ENCODE results near the gene SRPK2. TPM values are rescaled to one million over a fixed set of nuclear protein-coding genes. Genes with fewer than 3 reads are reported as not detected.
"Not testable (repeated sequence)": the region's sequence is repeated elsewhere in the genome, so short reads cannot be mapped to it uniquely, and the experiment has no call there.

Gene SRPK2
- total RNA-seq, 1 experiment from 2014 or later = 58.2 TPM

GRCh38 chr7:105295596-105296352 is 92.9 kb downstream of the SRPK2 start:
- no peak for DNase-seq (ENCODE audit: low read depth, low spot score)
- intact Hi-C loops (cut with micrococcal nuclease; ENCODE audit: unreplicated experiment) (no loop called here), in situ Hi-C loops (cut with HindIII; ENCODE audit: low pct_unique_long_range_greater_than_20kb, low sequenced_read_pairs) (no loop called here)
- Histone ChIP-seq H3K9me3 (ENCODE audit: control insufficient read depth, insufficient read depth, low read depth, low read length) (no peaks in the 10 kb centered on the region), H3K4me1 (ENCODE audit: control insufficient read depth, insufficient read depth, low read length) (peaks cover 19% of the 10 kb centered on the region), H3K36me3 (ENCODE audit: control insufficient read depth, insufficient read depth, low read length) (no peaks in the 10 kb centered on the region), H3K4me3 (ENCODE audit: low read depth in 2 of 2, low read length in 2 of 2) (no peak overlapping the region), H3K27me3 (ENCODE audit: control insufficient read depth, insufficient read depth, low read length) (no peaks in the 10 kb centered on the region), H3K27ac (ENCODE audit: low read length) (no peak overlapping the region)
- POLR2A ChIA-PET = no interaction called here
- CTCF ChIA-PET = no interaction called here
- ATAC-seq = no peak
- BruUV-seq (replicated peaks) = no TSS peak
- TF ChIP-seq REST (IDR thresholded peaks at IDR 0.05; ENCODE audit: insufficient read depth in 1 of 2, low read depth in 2 of 2, low read length in 1 of 2) (no peak), SIN3A (IDR thresholded peaks at IDR 0.05; ENCODE audit: borderline replicate concordance, insufficient read depth, low read depth, low read length) (no peak), CTCF (IDR thresholded peaks at IDR 0.05) (no peak), POLR2AphosphoS5 (IDR thresholded peaks at IDR 0.05; ENCODE audit: low read depth, low read length) (no peak), TCF7L2 (IDR thresholded peaks at IDR 0.05; ENCODE audit: low read depth, low read length) (no peak)

- H3K36me3 ChIP-seq (ENCODE audit: control insufficient read depth, insufficient read depth, low read length); H3K27ac ChIP-seq (ENCODE audit: low read length); H3K27me3 ChIP-seq (ENCODE audit: control insufficient read depth, insufficient read depth, low read length); in situ Hi-C loops (cut with HindIII; ENCODE audit: low pct_unique_long_range_greater_than_20kb, low sequenced_read_pairs); ATAC-seq; H3K9me3 ChIP-seq (ENCODE audit: control insufficient read depth, insufficient read depth, low read depth, low read length); BruUV-seq (replicated peaks); intact Hi-C loops (cut with micrococcal nuclease; ENCODE audit: unreplicated experiment); POLR2A ChIA-PET; H3K4me3 ChIP-seq (ENCODE audit: low read depth in 2 of 2, low read length in 2 of 2); DNase-seq (ENCODE audit: low read depth, low spot score): not testable (repeated sequence)
- H3K4me1 ChIP-seq (ENCODE audit: control insufficient read depth, insufficient read depth, low read length) = peaks cover 19% of the 10 kb centered on the region
- CTCF ChIA-PET = interaction anchor here (0.7 kb wide), 1 partner anchor 158 kb away, joined by 3 read pairs; no protein-coding TSS in a partner anchor
Measured at GRCh38 chr7:105294482-105294881, 94.2 kb downstream of the SRPK2 start.

- DNase-seq (ENCODE audit: low read depth, low spot score) (no peak), ATAC-seq (no peak)
- ChIA-PET CTCF (no interaction called here), POLR2A (no interaction called here)
- no peaks in the 10 kb centered on the region for H3K27me3 ChIP-seq (ENCODE audit: control insufficient read depth, insufficient read depth, low read length)
- no TSS peak for BruUV-seq (replicated peaks)
- no peaks in the 10 kb centered on the region for H3K4me1 ChIP-seq (ENCODE audit: control insufficient read depth, insufficient read depth, low read length)
- H3K27ac ChIP-seq (ENCODE audit: low read length) = no peak overlapping the region
- in situ Hi-C loops (cut with HindIII; ENCODE audit: low pct_unique_long_range_greater_than_20kb, low sequenced_read_pairs) (no loop called here), intact Hi-C loops (cut with micrococcal nuclease; ENCODE audit: unreplicated experiment) (no loop called here)
- no peaks in the 10 kb centered on the region for H3K9me3 ChIP-seq (ENCODE audit: control insufficient read depth, insufficient read depth, low read depth, low read length)
- no peak overlapping the region for H3K4me3 ChIP-seq (ENCODE audit: low read depth in 2 of 2, low read length in 2 of 2)
- no peak for TF ChIP-seq POLR2AphosphoS5 (IDR thresholded peaks at IDR 0.05; ENCODE audit: low read depth, low read length)
- TF ChIP-seq CTCF (IDR thresholded peaks at IDR 0.05) = no peak
- TF ChIP-seq TCF7L2 (IDR thresholded peaks at IDR 0.05; ENCODE audit: low read depth, low read length) = no peak
- TF ChIP-seq REST (IDR thresholded peaks at IDR 0.05; ENCODE audit: insufficient read depth in 1 of 2, low read depth in 2 of 2, low read length in 1 of 2) = no peak
- TF ChIP-seq SIN3A (IDR thresholded peaks at IDR 0.05; ENCODE audit: borderline replicate concordance, insufficient read depth, low read depth, low read length) = no peak
- no peaks in the 10 kb centered on the region for H3K36me3 ChIP-seq (ENCODE audit: control insufficient read depth, insufficient read depth, low read length)
Measured at GRCh38 chr7:105289704-105290103, 99.0 kb downstream of the SRPK2 start.
